ENCODE data around the gene NAPB.
A peak's percentile ranks its signal among the peaks of the same experiment; 100 is the strongest.

The NAPB gene

DNA sequence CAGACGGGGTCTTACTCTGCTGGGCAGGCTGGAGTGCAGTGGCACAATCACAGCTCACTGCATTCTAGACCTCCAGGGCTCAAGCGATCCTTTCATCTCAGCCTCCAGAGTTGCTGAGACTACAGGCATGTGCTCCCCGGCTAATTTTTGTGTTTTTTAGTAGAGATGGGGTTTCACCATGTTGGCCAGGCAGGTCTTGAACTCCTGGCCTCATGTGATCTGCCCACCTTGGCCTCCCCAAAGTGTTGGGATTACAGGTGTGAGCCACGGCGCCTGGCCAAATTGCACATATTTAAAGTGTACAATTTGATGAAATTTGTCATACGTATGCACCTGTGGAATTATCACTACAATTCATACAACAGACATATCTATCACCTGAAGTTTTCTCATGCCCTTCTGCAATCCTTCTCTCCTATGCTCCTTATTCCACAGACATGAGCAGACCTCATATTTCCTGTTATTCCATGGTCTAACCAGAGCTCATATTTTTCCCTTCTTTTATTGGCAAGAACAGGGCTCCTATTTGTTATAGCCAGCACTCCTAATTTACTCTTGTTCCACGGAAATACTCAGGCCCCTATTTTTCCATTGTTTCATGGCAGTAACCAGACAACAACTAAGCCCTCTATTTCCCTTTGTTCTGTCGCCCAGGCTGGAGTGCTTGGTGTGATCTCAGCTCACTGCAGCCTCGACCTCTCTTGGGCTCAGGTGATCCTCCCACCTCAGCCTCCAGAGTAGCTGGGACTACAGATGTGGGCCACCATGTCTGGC, 16.0 kb upstream of the NAPB start:
- DNase-seq: no peak

DNA sequence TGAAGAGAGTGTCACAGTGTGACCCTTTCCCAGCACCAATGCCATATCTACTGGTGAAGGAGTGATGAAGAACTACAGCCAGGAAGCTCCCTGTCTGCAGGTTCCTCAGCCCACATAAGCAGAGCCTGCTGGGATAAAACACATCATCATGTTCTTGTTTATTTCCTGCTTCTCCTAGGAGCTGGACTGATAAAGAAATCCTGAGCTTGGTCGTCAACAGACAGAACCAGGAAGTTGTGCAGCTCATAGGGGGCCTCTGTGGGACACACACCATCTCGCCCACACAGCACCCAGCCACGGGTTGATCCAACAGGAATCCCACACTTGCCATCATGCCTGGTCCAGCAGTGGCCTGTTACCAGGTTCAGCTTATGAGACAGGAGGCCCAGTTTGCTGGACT, 15.4 kb upstream of the NAPB start:
- DNase-seq: no peak

DNA sequence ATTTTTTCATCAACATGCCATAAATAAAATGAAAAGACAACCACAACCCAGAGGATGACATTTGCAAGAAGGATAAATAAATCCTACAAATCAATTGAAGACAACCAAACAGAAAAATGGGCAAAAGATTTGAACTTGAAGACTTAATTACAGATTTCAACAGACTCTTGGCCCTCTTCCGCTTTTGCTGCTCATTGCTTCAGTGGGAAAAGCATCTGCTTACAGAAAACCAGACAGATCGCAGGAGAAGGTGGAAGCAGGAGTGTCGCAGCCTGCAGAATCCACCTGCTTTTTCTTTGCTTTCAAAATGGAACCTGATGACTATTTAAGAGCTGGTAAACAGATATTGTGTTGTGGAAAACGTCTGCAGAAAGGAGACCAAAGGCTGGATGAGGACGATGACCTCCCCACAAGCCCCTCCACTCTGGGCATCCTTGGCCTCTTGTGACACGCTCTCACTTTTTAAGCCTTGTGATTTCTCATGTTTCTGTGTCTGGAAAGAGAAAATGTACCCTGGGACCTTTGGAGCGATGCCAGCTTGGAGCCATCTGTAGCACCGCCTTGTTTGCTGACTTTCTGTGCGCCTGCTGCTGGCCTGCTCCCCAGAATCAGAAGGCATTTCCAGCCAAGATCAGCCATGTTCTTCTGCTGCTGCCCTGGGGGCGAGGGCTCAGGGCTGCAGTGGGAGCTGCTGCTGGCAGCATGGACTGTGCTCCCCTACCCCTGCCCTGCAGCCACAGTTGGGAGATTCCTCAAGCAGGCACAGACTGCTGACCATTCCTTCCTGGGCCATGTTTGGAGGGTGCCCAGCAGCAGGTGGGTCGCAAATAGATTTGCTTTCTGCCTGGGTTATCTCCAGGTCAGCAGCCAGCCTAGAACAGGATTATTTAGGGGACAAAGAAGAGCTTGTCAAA, 14.6 kb upstream of the NAPB start:
- no peak for DNase-seq

DNA sequence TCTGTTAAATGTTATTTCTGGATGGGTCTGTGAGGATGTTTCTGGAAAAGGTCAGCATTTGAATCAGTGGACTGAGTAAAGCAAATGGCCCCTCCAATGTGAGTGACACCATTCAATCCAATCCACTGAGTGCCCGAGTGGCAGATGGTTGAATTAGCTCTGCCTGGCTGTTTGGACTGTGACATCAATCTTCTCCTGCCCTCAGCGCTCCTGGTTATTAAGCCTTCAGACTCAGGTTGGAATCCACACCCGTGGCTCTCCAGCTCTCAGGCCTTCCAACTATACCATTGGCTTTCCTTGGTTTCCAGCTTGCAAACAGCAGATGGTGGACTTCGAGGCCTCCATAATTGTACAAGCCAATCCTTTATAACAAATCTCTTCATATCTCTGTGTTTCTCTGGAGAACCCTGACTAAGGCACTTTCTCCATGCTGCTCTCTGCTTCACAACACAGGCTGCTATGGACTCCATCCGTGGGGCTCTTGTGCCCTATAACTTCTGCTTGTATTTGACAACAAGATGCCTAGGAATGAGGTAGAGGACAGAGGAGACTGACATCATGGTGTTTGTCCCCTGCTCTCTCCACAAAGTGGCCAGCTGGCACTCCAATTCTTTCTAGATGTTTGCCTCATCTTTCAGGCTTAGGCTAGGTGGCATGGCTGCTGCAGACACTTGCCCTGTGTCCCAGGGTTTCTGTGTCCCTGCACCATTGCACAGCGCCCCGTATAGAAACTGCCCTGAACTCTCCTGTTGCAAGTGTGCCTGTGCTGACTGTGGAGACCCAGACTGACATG, 13.4 kb upstream of the NAPB start:
- DNase-seq: no peak

DNA sequence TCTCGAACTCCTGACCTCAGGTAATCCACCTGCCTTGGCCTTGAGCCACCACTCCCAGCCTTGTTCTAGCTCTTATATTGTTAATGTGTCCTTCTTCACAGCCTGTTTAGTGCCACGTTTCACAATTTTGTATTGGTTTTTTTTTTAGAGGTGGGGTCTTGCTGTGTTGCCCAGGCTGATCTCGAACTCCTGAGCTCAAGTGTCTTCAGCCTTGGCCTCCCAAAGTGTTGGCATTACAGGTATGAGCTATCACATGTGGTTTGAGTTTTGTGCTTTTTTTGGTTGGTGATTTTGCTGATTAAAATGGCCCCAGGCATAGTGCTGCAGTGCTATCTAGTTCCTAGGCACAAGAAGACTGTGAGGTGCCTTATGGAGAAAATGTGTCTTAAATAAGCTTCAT, 12.3 kb upstream of the NAPB start:
- no peak for DNase-seq

DNA sequence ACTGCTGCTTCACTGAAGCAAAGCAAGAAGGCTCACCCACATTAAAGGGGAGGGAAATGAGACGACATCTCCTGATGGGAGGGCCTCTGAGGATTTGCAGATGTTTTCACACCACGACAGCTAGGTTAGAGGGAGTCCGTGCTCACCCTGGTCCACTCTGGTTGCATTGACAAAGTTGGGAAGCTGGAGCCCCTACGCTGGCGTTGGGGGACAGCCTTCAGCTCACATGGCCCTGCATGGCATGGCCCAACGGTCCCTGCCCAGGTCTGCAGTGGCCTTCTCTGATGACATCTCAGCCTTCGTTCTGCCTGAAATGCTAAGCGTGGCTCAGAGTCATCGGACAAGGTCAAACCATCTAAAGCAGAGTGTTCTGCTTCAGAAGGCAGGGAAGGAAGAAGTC, 3.8 kb upstream of the NAPB start:
- DNase-seq: no peak

DNA sequence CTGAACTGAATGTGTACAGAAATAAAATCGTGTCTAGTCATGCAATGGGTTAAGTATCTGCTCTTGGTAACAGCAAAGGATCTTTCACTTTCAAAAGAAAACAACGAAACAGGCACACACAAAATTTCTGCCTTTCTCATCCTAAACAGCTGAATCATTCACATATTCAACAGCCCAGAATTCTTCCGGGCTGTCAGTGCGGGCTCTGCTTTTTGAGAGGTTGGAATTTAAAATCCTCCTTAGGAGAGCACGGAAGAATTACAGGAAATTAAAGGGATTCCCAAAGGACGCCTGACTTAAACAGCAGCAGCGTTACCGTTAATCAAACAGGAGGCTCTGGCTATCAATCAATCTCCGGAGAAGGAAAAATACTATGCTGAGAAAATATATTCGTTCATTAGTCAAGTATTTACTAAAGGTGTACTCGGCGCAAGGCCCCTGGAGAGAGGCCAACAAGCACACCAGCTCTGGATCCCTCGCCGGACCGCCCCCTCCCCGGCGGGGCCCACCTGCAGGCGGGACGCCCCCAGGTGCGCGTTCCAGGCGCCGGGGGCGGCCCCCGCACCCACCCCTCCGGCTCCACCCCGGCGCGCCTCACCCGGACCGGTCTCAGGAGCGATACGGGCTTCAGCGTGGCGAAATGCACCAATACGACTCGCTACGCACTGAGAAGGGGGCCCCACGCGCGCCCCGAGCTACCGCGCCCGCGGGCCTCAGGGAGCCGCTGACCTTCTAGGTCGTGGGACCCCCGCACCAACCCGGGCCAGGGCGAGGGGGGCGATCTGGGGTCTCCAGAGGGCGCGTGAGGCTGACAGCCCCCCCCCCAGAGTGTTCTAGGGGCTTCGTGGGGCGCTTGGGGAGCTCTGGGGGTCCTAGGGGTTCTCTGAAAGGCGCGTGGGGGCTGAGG, 1.0 kb downstream of the NAPB start:
- DNase-seq: peak; percentile 71

DNA sequence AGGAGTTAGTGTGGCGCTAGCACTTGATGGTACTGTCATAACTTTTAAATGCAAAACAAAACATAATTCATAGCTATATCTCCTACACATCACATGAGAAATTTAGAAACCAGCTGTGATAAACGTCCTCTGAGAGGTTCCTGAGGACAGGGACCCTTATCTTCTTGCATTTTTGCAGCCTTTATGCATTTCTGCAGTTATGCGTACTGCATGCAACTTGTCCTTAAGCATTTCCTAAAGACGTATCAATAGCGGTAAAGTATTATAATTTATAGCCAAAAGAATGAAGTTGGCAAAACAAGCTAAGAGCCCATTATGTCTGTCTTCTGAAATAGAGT, 1.7 kb downstream of the NAPB start:
- DNase-seq: no peak

DNA sequence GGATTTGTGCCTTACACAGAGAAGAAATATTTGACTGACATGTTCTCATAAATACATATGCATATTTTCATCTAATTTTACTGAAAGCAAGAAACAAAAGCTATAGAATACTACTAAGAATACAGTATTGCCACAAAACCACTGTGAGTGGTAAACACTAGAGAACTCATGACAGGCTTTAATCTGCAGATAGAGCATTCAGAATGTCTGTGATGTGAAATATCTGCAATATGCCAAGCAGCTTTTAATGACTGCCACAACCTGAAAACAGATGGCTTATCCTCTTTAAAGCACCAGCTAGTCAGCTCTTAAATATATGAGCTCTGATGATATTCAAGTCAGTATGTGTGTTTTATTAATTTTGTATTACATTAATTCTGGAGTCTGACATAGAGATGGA, 3.4 kb downstream of the NAPB start:
- no peak for DNase-seq

DNA sequence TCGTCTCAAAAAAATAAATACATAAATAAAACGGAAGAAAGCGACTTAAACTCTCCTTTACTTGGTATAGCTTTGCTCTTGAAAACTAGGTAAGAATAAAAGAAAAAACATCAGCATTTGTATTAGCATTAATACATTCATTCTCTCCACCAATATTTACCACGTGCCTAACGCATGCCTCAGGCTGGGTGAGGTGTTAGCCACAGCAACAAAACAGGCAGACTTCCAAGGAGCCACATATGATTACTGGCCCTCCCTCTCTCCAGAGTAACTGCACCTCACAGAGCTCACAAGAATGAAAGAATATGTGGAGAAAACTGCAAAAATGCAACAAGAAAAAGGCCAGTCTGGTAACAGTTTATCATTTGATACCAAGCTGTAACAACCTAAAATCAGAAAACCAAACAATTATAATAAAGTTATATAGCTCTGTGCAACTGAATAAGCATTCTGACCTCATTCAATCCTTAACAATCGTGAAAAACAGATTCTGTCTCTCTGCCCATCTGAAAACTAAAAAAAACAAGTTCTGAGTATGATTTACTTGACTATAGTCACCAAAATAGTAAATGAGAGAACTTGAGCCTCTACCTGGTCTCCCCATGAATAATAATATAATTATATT, 5.2 kb downstream of the NAPB start:
- peak; percentile 21 for DNase-seq

DNA sequence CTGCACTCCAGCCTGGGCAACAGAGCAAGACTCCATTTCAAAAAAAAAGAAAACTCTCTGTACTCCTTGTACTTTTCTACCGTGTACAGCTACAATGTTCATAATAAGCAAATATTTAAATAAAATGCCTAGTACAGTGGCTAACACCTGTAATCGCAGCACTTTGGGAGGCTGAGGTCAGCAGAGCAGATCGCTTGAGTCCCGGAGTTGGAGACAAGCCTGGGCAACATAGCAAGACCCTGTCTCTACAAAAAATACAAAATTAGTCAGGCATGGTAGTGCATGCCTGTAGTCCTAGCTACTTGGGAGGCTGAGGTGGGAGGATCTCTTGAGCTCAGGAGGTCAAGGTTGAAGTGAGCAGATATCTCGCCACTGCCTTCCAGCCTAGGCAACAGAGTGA, 5.7 kb downstream of the NAPB start:
- DNase-seq: no peak

DNA sequence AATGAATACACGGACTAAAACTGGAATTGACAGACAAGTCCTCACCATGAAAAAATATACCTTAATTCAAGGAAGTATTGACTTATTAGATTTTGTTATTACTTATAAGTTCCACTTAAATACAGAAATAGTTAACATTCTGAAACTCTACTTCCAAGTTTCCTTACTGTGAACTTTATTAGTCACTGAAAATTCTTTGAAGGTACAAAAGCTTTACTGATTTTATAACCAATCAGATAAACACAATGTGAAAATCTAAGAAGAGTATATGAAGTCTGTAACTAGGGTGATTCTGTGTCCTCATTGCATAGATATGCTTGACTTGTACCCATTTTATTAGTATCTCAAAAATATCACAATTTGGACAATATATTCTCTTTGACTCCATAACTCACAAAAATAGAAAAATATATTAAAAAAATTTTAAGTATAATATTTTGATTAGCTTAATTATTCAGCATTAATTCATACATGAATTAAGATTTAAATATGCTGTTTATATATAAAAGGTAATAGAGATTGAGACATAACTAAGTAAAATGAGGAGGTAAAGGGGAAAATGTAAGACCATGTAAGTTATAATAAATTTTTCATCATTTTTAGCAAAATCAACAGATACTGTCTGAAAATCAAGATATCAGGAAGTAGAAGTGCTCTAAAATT, 6.6 kb downstream of the NAPB start:
- DNase-seq: no peak

DNA sequence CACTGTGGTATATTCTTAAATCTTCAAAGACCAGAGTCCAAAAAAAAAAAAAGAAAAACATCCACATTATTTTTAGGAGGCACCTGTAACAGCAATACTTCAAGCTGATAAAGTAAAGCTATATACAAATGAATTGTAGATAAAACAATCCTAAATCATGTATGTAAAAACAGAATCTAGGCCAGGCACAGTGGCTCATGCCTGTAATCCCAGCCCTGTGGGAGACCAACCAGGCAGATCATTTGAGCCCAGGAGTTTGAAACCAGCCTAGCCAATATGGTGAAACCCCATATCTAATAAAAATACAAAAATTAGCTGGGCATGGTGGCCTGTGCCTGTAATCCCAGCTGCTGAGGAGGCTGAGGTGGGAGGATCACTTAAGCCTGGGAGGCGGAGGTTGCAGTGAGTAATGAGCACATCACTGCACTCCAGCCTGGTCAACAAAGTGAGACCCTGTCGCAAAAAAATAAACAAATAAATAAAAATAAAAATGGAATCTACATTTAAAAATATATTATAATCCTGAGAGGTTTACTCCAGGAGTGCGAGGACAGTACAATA, 7.3 kb downstream of the NAPB start:
- DNase-seq: no peak

DNA sequence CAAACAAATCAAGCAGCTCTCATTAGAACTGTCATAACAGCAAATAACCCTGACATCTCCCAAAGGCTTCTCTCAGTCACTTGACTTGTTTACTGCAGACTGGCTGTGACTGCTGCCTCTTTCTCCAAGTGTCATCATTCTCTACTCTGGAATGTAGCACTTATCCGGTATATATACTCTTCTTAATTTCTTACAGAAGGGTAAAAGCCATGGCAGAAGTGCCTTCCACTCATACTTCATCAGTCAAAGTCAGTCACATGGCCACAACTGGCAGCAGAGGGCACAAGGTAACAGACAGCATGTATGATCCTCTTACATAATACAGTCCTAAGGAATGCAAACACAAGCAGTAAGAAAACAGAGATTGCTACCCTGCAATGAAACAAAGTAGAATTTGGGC, 9.3 kb downstream of the NAPB start:
- peak; percentile 23 for DNase-seq

DNA sequence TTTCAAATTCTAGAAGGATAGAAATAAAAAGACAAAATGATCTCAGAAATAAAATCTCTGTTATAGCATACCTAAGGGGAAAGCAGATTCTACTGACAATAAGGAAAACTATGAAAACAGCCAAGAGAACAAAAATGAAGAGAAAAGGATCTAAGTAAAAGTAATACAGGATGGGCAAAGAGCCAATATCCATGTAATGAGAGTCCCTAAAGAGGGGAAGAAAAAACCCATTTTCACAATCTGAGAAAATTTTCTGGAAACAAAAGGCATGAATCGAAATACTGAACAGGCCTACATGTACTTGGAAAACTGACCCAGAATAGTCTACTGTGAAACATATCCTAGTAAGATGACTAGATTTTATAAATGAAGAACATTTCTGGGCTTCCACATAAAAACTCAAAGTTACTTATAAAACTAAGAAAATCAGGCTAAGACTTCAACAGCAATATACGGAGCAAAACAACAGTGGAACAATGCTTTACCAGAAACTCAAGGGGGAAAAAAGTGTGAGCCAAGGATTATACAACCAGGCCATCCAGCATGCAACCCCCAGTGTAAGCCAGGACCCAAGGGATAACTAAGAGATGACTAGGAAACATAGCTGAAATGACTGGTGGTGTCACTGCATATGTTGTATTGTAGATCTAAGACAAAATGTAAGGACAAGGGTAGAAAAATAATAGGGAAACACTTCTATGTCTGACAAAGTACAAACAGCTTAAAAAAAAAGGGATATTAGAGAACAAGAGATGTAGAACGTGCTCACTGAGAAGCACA, 10.2 kb downstream of the NAPB start:
- no peak for DNase-seq

DNA sequence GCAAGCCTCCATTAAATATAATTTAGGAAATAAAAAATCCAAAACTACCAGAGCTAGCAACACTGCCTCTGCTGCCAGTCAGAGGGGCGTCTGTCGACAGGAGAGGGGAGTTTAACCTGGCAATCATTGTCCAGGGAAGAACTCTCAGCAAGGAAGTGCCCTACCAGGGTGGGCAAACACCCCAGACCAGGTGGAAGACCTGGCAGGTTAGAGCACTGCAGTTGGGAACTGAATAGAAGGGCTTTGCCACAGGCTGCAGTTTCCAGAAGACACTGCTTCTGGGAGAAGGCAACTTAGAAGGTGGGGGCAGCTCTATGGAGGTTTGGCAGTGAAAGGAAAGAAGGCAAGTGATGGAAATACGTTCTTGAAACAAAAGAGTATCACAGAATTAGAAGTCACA, 11.5 kb downstream of the NAPB start:
- DNase-seq: no peak

DNA sequence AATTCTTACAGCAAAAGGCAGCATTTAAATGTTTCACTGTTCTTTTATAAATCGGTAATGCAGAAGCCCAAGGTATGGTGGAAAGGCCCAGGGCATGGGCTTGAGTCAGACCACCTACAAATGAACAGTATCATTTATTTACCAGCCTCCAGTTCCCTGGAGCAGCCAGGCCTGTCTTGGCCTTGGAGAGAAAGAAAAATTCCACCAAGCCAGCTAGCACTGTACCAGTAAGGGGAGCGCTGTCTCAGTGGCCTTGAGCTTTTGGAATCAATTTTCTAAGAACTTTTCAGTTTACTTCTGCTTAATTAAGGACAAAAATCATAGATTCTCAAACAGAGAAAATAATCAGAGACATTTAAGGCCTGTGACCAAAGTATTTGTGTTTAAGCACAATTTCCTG, 12.3 kb downstream of the NAPB start:
- DNase-seq: no peak

DNA sequence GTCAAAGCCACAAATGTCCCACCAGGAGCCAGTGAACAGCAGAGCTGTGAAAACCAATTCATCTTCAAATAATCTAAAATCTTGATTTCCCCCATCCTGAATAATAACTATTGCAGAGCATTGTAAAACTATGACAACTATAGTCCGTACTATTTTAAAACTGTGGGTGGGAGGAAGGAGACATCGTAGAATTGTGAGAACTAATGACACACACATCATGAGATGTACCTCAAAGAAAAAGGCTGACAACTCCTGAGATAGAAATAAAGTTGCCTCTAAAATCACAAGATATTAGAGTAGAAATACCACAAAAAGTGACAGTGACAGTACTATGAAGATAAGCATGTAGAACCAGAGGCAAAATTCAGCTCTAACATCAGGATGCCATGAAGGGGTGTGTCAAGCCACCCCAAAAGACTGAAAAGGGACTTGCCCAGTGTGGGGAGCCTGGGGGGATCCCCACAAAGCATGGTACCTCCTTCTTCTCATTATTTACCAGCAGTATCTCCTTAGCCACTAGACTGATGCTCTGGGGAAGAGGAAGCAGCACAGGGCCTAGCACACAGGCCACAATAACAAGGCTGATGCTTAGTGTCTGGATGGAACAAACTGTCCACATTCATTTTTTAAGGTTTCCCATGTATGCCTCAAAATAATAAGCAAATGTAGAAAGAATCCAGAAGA, 13.4 kb downstream of the NAPB start:
- DNase-seq: no peak

DNA sequence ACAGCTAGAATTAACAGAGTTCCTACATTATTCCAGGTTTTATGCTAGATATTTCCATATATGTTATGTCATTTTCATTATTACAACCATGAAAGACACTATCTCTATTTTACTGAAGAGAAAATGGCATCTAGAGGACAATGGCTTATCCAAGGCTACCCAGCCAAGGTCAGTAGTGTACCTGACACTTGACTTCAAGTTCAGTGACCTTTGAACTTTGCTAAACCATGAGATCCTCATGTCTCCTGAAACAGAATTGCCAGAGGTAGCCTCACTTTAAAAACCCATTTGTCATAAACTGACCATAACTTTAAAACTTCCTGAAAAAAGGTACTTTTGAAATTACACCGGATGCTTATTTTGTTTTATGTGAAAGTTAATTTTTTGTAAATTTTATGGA, 14.4 kb downstream of the NAPB start:
- no peak for DNase-seq

DNA sequence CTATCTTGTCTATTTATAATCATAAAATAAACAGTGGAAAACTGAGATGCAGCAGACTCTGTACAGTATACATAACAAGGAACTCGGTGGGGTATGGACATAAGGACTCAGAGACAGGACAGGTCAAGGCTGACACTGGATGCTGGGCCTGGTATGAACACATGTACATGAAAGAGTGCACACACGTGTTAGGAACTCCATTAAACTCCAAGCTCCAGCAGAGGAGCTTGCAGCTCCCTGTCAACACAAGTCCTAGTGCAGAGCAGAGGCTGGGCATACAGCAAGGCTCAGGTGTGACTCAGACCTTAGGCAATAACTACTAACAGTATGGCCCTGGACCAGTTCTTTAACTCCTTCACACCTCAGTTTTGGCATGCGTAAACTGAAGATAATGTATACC, 17.1 kb downstream of the NAPB start:
- peak; percentile 12 for DNase-seq
